HCT116 (cell line): ENCODE measurements around the gene PPP1R13L. TPM values are rescaled to one million over a fixed set of nuclear protein-coding genes. Genes with fewer than 3 reads are reported as not detected.

Experiments
- ATAC-seq: fragments of 200-7000 bp; cut with Tn5 transposase; 2 replicates; pipeline ENCODE4 v1.9.1; 2020; ENCODE audit warnings: mild to moderate bottlenecking, moderate library complexity
- BruUV-seq: library from RNA; stranded (reverse); fragments of 400-500 nt; replicated peaks from 2 replicates; lab custom pipeline; 2021; lab: Mats Ljungman, UMichigan
- CTCF ChIA-PET: fragments of 300-600 bp; sonication (Branson Sonifier 250); formaldehyde crosslinking; loops from one replicate; lab custom pipeline; 2021; ENCODE audit warnings: antibody characterized with exemption; lab: Charles Lee
- POLR2A ChIA-PET: fragments of 300-600, 350-600 bp; sonication (Branson Sonifier 250); formaldehyde crosslinking; loops from one replicate; lab custom pipeline; 2021; ENCODE audit warnings: antibody characterized with exemption; lab: Charles Lee
- RAD21 ChIA-PET, 2 experiments: fragments of 300-600 bp; sonication (Branson Sonifier 250); formaldehyde crosslinking; loops; one replicate each; lab custom pipeline; 2023; ENCODE audit warnings: low total read pairs in 2 of 2; ENCODE audit not compliant: uncharacterized antibody in 2 of 2, unreplicated experiment in 2 of 2, low non-redundant PET in 1 of 2; lab: Charles Lee
- DNase-seq: peaks from one replicate; pipeline ENCODE4 v3.0.0-alpha.2; 2010; ENCODE audit warnings: low read depth, low spot score
- H2AFZ ChIP-seq: fragments of 200-600 bp; shearing (Covaris generic), sonication (generic); 2 replicates; pipeline ENCODE4 v1.6.1; 2017; ENCODE audit warnings: low read depth, mixed run types, mixed read lengths, antibody characterized with exemption, low read length; ENCODE audit not compliant: poor library complexity, severe bottlenecking
- H3K27ac ChIP-seq: 2 replicates; pipeline ENCODE4 v1.5.1; 2012; ENCODE audit warnings: low read depth, low read length
- H3K27me3 ChIP-seq: fragments of 200-600 bp; sonication (generic); 2 replicates; pipeline ENCODE4 v1.6.1; 2016; ENCODE audit warnings: mixed run types, low read length, mixed read lengths; ENCODE audit not compliant: insufficient read depth
- H3K36me3 ChIP-seq, 2 experiments: fragments of 200-500 bp in 1 of 2; fragments of 200-600 bp in 1 of 2; sonication (Bioruptor generic) in 1 of 2; sonication (generic) in 1 of 2; 2 replicates each; pipeline versions ENCODE4 v1.5.1 to v1.6.1; 2014 to 2016; ENCODE audit warnings: low read length in 2 of 2, inconsistent platforms in 1 of 2, mixed read lengths in 1 of 2, mixed run types in 1 of 2; ENCODE audit not compliant: insufficient read depth in 2 of 2, control insufficient read depth in 1 of 2
- H3K4me1 ChIP-seq, 2 experiments: fragments of 200-600 bp in 1 of 2; sonication (generic) in 1 of 2; 2 replicates each; pipeline versions ENCODE4 v1.5.1 to v1.6.1; 2012 to 2017; ENCODE audit warnings: low read length in 2 of 2, inconsistent platforms in 1 of 2, mild to moderate bottlenecking in 1 of 2, mixed read lengths in 1 of 2, mixed run types in 1 of 2, moderate library complexity in 1 of 2; ENCODE audit not compliant: insufficient read depth in 2 of 2, control insufficient read depth in 1 of 2
- H3K4me2 ChIP-seq: fragments of 200-600 bp; sonication (generic); 2 replicates; pipeline ENCODE4 v1.6.1; 2017; ENCODE audit warnings: mixed run types, low read length, mixed read lengths
- H3K4me3 ChIP-seq, 2 experiments: fragments of 200-600 bp in 1 of 2; sonication (generic) in 1 of 2; replicated peaks in 1 of 2; 2 replicates each; pipeline ENCODE4 v1.5.1; 2011 to 2016; ENCODE audit warnings: low read length in 2 of 2, control low read depth in 1 of 2, low read depth in 1 of 2, mild to moderate bottlenecking in 1 of 2, mixed read lengths in 1 of 2, mixed run types in 1 of 2
- H3K79me2 ChIP-seq: fragments of 200-600 bp; sonication (generic); 2 replicates; pipeline ENCODE4 v1.6.1; 2017; ENCODE audit warnings: mild to moderate bottlenecking, mixed run types, low read length, moderate library complexity, mixed read lengths; ENCODE audit not compliant: insufficient read depth
- H3K9ac ChIP-seq: fragments of 200-600 bp; sonication (generic); 2 replicates; pipeline ENCODE4 v1.6.1; 2016; ENCODE audit warnings: low read length, mixed read lengths
- H3K9me2 ChIP-seq: fragments of 200-600 bp; sonication (generic), shearing (Covaris generic); 2 replicates; pipeline ENCODE4 v1.6.1; 2017; ENCODE audit warnings: mixed run types, mild to moderate bottlenecking, moderate library complexity; ENCODE audit not compliant: insufficient read depth
- H3K9me3 ChIP-seq, 2 experiments: fragments of 200-500 bp in 1 of 2; fragments of 200-600 bp in 1 of 2; sonication (Bioruptor generic) in 1 of 2; sonication (generic) in 1 of 2; 2 replicates each; pipeline ENCODE4 v1.6.1; 2014 to 2017; ENCODE audit warnings: low read length in 2 of 2, mixed read lengths in 2 of 2, inconsistent platforms in 1 of 2, low read depth in 1 of 2, mild to moderate bottlenecking in 1 of 2, mixed run types in 1 of 2, moderate library complexity in 1 of 2; ENCODE audit not compliant: control insufficient read depth in 1 of 2, insufficient read depth in 1 of 2
- H4K20me1 ChIP-seq: fragments of 200-600 bp; sonication (generic), shearing (Covaris generic); 2 replicates; pipeline ENCODE4 v1.6.1; 2017; ENCODE audit warnings: mixed run types, mild to moderate bottlenecking, moderate library complexity; ENCODE audit not compliant: insufficient read depth
- ATF3 ChIP-seq: IDR thresholded peaks from 2 replicates; pipeline ENCODE4 v1.6.1; 2012
- CBX3 ChIP-seq: IDR thresholded peaks from 2 replicates; pipeline ENCODE4 v1.6.1; 2012; ENCODE audit warnings: low read depth
- CEBPB ChIP-seq: IDR thresholded peaks from 2 replicates; pipeline ENCODE4 v1.6.1; 2012; ENCODE audit warnings: low read depth
- CTCF ChIP-seq, 3 experiments: fragments of 200-600 bp in 1 of 3; sonication (generic) in 1 of 3; IDR thresholded peaks in 2 of 3; conservative IDR thresholded peaks in 1 of 3; 2 replicates each; pipeline ENCODE4 v1.5.1; 2012 to 2017; ENCODE audit warnings: low read depth in 2 of 3, low read length in 2 of 3, antibody characterized with exemption in 1 of 3, borderline replicate concordance in 1 of 3, control low read depth in 1 of 3, mild to moderate bottlenecking in 1 of 3, mixed read lengths in 1 of 3, mixed run types in 1 of 3, moderate library complexity in 1 of 3; ENCODE audit not compliant: insufficient read depth in 1 of 3
- EGR1 ChIP-seq: IDR thresholded peaks from 2 replicates; pipeline ENCODE4 v1.6.1; 2012; ENCODE audit warnings: low read depth
- ELF1 ChIP-seq: IDR thresholded peaks from 2 replicates; pipeline ENCODE4 v1.6.1; 2012; ENCODE audit warnings: low read depth, borderline replicate concordance
- EZH2 ChIP-seq: fragments of 200-600 bp; sonication (generic); IDR thresholded peaks from 2 replicates; pipeline ENCODE4 v1.6.1; 2017; ENCODE audit warnings: antibody characterized with exemption, mixed run types
- EZH2phosphoT487 ChIP-seq: fragments of 200-600 bp; IDR thresholded peaks from 2 replicates; pipeline ENCODE4 v1.6.1; 2018; ENCODE audit warnings: antibody characterized with exemption, borderline replicate concordance
- FOSL1 ChIP-seq: IDR thresholded peaks from 2 replicates; pipeline ENCODE4 v1.6.1; 2012; ENCODE audit warnings: low read depth
- JUND ChIP-seq: IDR thresholded peaks from 2 replicates; pipeline ENCODE4 v1.6.1; 2012
- POLR2A ChIP-seq: IDR thresholded peaks from 2 replicates; pipeline ENCODE4 v1.7.0; 2011; ENCODE audit warnings: borderline replicate concordance; ENCODE audit not compliant: insufficient read depth, insufficient read length; ENCODE audit errors: extremely low read depth
- SIN3A ChIP-seq: IDR thresholded peaks from 2 replicates; pipeline ENCODE4 v1.6.1; 2012; ENCODE audit warnings: low read depth
- SRF ChIP-seq: IDR thresholded peaks from 2 replicates; pipeline ENCODE4 v1.6.1; 2012; ENCODE audit warnings: low read depth
- YY1 ChIP-seq: IDR thresholded peaks from 2 replicates; pipeline ENCODE4 v1.6.1; 2011; ENCODE audit warnings: low read length, low read depth, moderate library complexity, mild to moderate bottlenecking; ENCODE audit not compliant: insufficient replicate concordance; ENCODE audit errors: extremely low read depth
- ZBTB33 ChIP-seq: IDR thresholded peaks from 2 replicates; pipeline ENCODE4 v1.6.1; 2011; ENCODE audit warnings: mild to moderate bottlenecking, low read length, moderate library complexity; ENCODE audit not compliant: insufficient replicate concordance; ENCODE audit errors: extremely low read depth
- ZNF274 ChIP-seq: fragments of 200-500 bp; sonication (Bioruptor generic); IDR thresholded peaks from 2 replicates; pipeline ENCODE4 v1.6.1; 2014; ENCODE audit warnings: mild to moderate bottlenecking, low read depth, low read length, inconsistent platforms
- intact Hi-C: fragments of 100-400 bp; cut with micrococcal nuclease; formaldehyde crosslinking; loops from 2 replicates; pipeline ENCODE4 v1.10.0; 2022
- total RNA-seq: library from RNA; stranded (reverse); gene quantifications from one replicate; pipeline ENCODE4 v1.2.1, GENCODE V29; 2021; ENCODE audit not compliant: unreplicated experiment

The PPP1R13L gene
- total RNA-seq, 1 experiment from 2014 or later: 89.1 TPM

- H3K4me2 ChIP-seq: no peak overlapping the region
Measured at GRCh38 chr19:45420356-45420755, 15.5 kb upstream of the PPP1R13L start.

More at GRCh38 chr19:45420356-45420755, 15.5 kb upstream of the PPP1R13L start:
- Histone ChIP-seq H2AFZ (no peak overlapping the region), H3K4me3 (no peak overlapping the region), H3K9ac (no peak overlapping the region)
- CTCF ChIA-PET: no interaction called here
- no TSS peak for BruUV-seq
- ATAC-seq: no peak
- TF ChIP-seq CEBPB: no peak
- TF ChIP-seq SRF: no peak
- TF ChIP-seq JUND: no peak
- no peak for TF ChIP-seq CBX3
- no peak for TF ChIP-seq CTCF (IDR thresholded peaks at IDR 0.05 in 2 of 3, conservative IDR thresholded peaks at IDR 0.05 in 1 of 3; ENCODE audit: borderline replicate concordance in 1 of 3, insufficient read depth in 1 of 3, low read depth in 2 of 3, low read length in 2 of 3)
- TF ChIP-seq ATF3: no peak
- no peak for TF ChIP-seq ZNF274
- TF ChIP-seq EZH2: no peak
- TF ChIP-seq ELF1: no peak
- no peak for TF ChIP-seq EZH2phosphoT487
- TF ChIP-seq FOSL1: no peak
- no peak for TF ChIP-seq ZBTB33
- no peak for TF ChIP-seq EGR1
- TF ChIP-seq SIN3A: no peak
- no peak for TF ChIP-seq POLR2A
- TF ChIP-seq YY1: no peak
- TF ChIP-seq, all 23 proteins: peak for 0
- POLR2A ChIA-PET: no interaction called here
- H3K9me3 ChIP-seq: no peaks in the 10 kb centered on the region
- H3K27ac ChIP-seq: no peak overlapping the region
- no peaks in the 10 kb centered on the region for H3K27me3 ChIP-seq
- peaks cover 35% of the 10 kb centered on the region for H3K79me2 ChIP-seq
- peaks cover 23 to 64% of the 10 kb centered on the region in 2 experiments for H3K4me1 ChIP-seq
- peaks cover 11 to 26% of the 10 kb centered on the region in 2 experiments; a peak in 3 of 4 replicates for H3K36me3 ChIP-seq
- intact Hi-C loops: no loop called here
- DNase-seq: no peak
- RAD21 ChIA-PET: no interaction called here
- no peaks in the 10 kb centered on the region for H3K9me2 ChIP-seq
- no peaks in the 10 kb centered on the region for H4K20me1 ChIP-seq
